ENCODE results near the gene USP4.

The USP4 gene

GRCh38 chr3:49310677-49311076 is 29.2 kb downstream of the USP4 start:
- peaks cover 4 to 49% of the 10 kb centered on the region in 2 experiments; a peak in 2 of 3 replicates for H3K36me3 ChIP-seq (ENCODE audit: control insufficient read depth in 2 of 2, insufficient read depth in 1 of 2, low read length in 2 of 2)
- no peaks in the 10 kb centered on the region for H3K9me3 ChIP-seq (ENCODE audit: control insufficient read depth, insufficient read depth, low read depth, low read length)
- CTCF ChIA-PET, result interaction anchor here (1.0 kb wide), 1 partner anchor 29 kb away, joined by 3 read pairs; no protein-coding TSS in a partner anchor
- no peaks in the 10 kb centered on the region for H3K4me1 ChIP-seq (ENCODE audit: control insufficient read depth, insufficient read depth, low read length)
- no peak overlapping the region for H3K4me3 ChIP-seq (ENCODE audit: low read depth, low read length)
- POLR2A ChIA-PET, result no interaction called here
- TF ChIP-seq ZNF610 (tag by site-specific recombination; IDR thresholded peaks at IDR 0.05; ENCODE audit: borderline replicate concordance), result no peak
- TF ChIP-seq ZNF37A (tag by site-specific recombination; IDR thresholded peaks at IDR 0.05), result no peak
- TF ChIP-seq ZNF514 (tag by site-specific recombination; IDR thresholded peaks at IDR 0.05), result no peak
- TF ChIP-seq ZNF169 (tag by site-specific recombination; IDR thresholded peaks at IDR 0.05), result no peak
- no peak for TF ChIP-seq ZNF2 (tag by site-specific recombination; IDR thresholded peaks at IDR 0.05)
- TF ChIP-seq ZNF214 (tag by site-specific recombination; IDR thresholded peaks at IDR 0.05; ENCODE audit: borderline replicate concordance), result no peak
- no peak for TF ChIP-seq WT1 (tag by site-specific recombination; IDR thresholded peaks at IDR 0.05)
- TF ChIP-seq ZNF521 (tag by site-specific recombination; IDR thresholded peaks at IDR 0.05), result no peak
- no peak for TF ChIP-seq ZNF175 (tag by site-specific recombination; IDR thresholded peaks at IDR 0.05)
- TF ChIP-seq ZNF600 (tag by site-specific recombination; IDR thresholded peaks at IDR 0.05), result no peak
- TF ChIP-seq ZNF16 (tag by site-specific recombination; IDR thresholded peaks at IDR 0.05; ENCODE audit: low read depth), result no peak
- H3K27ac ChIP-seq (ENCODE audit: extremely low read depth, low read depth, low read length), result no peak overlapping the region

GRCh38 chr3:49305608-49306007 is 34.2 kb downstream of the USP4 start:
- ChIA-PET CTCF (no interaction called here), POLR2A (no interaction called here)
- Histone ChIP-seq H3K9me3 (ENCODE audit: control insufficient read depth, insufficient read depth, low read depth, low read length) (no peaks in the 10 kb centered on the region), H3K27ac (ENCODE audit: extremely low read depth, low read depth, low read length) (no peak overlapping the region), H3K36me3 (ENCODE audit: control insufficient read depth in 2 of 2, insufficient read depth in 1 of 2, low read length in 2 of 2) (peaks cover 12 to 65% of the 10 kb centered on the region in 2 experiments; a peak in 2 of 3 replicates), H3K4me1 (ENCODE audit: control insufficient read depth, insufficient read depth, low read length) (no peaks in the 10 kb centered on the region), H3K4me3 (ENCODE audit: low read depth, low read length) (no peak overlapping the region)
- no peak for TF ChIP-seq ZNF76 (tag by site-specific recombination; IDR thresholded peaks at IDR 0.05; ENCODE audit: borderline replicate concordance, low read depth)
- no peak for TF ChIP-seq ZNF18 (tag by site-specific recombination; IDR thresholded peaks at IDR 0.05)
- TF ChIP-seq REST (tag by site-specific recombination; IDR thresholded peaks at IDR 0.05), result no peak
- no peak for TF ChIP-seq ZSCAN23 (tag by site-specific recombination; IDR thresholded peaks at IDR 0.05)
- no peak for TF ChIP-seq ZBTB26 (tag by site-specific recombination; optimal IDR thresholded peaks at IDR 0.05)
- TF ChIP-seq ZNF791 (tag by site-specific recombination; IDR thresholded peaks at IDR 0.05), result no peak
- TF ChIP-seq ZNF302 (tag by site-specific recombination; IDR thresholded peaks at IDR 0.05; ENCODE audit: low read depth), result no peak
- no peak for TF ChIP-seq ZNF221 (tag by site-specific recombination; IDR thresholded peaks at IDR 0.05; ENCODE audit: borderline replicate concordance)
- TF ChIP-seq ZNF140 (tag by site-specific recombination; IDR thresholded peaks at IDR 0.05), result no peak
- no peak for TF ChIP-seq ZNF488 (tag by site-specific recombination; IDR thresholded peaks at IDR 0.05)
- no peak for TF ChIP-seq ZNF24 (tag by site-specific recombination; IDR thresholded peaks at IDR 0.05)
- TF ChIP-seq ZFP37 (tag by site-specific recombination; IDR thresholded peaks at IDR 0.05), result no peak
